Lower leg skin (tissue), 3 donors: Measurements from ENCODE around the gene AMBRA1.

ENCODE experiments used
- CTCF ChIP-seq, 3 donors: fragments of 450-650 bp; IDR thresholded peaks; one replicate each; pipeline ENCODE4 v1.5.1; 2016; ENCODE audit warnings: antibody characterized with exemption in 3 of 3, mild to moderate bottlenecking in 3 of 3, moderate library complexity in 2 of 3
- POLR2A ChIP-seq, 2 donors: fragments of 450-650 bp; IDR thresholded peaks; one replicate each; pipeline ENCODE4 v1.6.1; 2016 to 2017; ENCODE audit warnings: antibody characterized with exemption in 2 of 2, mild to moderate bottlenecking in 1 of 2, moderate library complexity in 1 of 2

GRCh38 chr11:46616551-46617133, 22.8 kb upstream of the AMBRA1 start:
- TF ChIP-seq CTCF (IDR thresholded peaks at IDR 0.05) (no peak), POLR2A (IDR thresholded peaks at IDR 0.05) (no peak)
